NCI-H2227 treated with DMSO at 0.1 percent for 48 hours (cell line): Measurements from ENCODE around the gene ADARB2.
"Not testable (repeated sequence)": the region's sequence is repeated elsewhere in the genome, so short reads cannot be mapped to it uniquely, and the experiment has no call there.

ENCODE experiments used
- DNase-seq: peaks from one replicate; lab custom pipeline; 2025; lab: John Stamatoyannopoulos, UW

ADARB2 gene

GRCh38 chr10:1409392-1409791, 327.9 kb downstream of the ADARB2 start:
- DNase-seq = no peak

DNA sequence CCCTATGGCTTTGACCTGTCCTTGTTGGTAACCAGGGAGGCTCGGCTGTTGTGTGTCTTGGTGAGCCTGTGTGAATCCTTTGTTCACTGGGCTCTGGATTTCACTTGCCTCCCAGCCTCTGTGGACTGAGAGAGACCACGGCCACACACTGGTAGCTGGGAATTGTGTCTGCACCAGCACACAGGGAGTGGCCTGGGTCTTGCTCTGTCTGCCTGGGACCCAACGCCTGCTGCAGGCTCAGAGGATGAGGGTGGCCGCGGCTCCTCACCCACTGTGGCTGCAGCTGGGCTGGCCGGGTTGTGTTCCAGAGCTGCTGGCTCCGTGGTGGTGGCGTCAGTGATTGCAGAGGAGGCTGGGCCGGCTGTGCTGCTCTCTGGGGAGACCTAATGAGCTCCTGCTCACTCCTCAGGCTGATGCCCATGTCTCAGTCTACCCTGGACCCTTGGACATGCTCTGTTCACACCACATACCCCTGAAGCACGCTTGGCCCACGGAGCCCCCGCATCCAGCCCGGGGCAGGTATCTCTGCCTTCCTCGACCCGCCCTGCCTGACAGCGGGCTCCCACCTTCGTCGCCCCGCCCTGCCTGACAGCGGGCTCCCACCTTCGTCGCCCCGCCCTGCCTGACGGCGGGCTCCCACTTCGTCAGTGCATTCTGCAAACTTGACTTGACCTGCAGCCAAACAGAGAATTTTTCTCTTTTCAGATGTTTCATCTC, 328.5 kb downstream of the ADARB2 start:
- DNase-seq = no peak

- DNase-seq = no peak
Observed at GRCh38 chr10:1406967-1407945, 330.1 kb downstream of the ADARB2 start.

- no peak for DNase-seq
Observed at GRCh38 chr10:1406132-1406966, 331.0 kb downstream of the ADARB2 start.

GRCh38 chr10:1404323-1405260, 332.7 kb downstream of the ADARB2 start:
- DNase-seq = no peak

- no peak for DNase-seq
Observed at GRCh38 chr10:1403508-1404322, 333.6 kb downstream of the ADARB2 start.

DNA sequence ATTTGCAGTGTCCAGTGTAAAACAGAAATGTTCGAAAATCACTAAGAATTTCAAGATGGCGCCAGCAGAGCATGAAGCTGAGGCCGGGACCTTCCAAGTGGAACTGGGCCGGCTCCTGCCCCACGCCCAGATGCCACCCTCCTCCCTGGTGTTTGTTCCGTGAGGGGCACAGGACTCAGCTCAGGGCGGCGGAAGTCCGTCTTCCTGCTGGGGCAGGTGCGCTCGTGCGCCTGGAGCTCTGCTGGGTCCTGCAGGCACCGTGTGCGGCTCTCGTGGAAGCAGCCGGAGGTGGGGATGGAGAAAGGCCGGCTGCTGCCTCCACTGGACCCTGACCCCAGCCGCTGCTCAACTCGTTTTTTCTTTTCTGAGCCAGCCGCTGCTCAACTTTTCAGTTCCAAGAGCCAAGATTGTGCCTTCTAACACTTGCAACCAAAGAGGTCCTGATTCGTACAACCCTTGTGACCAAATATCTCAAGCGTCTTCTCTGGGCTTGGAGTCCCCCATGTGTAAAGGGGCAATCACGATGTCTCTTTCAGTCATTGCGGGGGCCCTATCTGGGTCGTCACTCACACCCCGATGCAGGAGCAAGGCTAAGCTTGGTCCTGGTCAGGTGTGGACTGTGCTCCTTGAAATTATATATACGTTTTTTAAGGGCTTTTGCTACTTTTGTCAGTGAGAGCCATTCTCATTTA, 334.4 kb downstream of the ADARB2 start:
- no peak for DNase-seq

DNA sequence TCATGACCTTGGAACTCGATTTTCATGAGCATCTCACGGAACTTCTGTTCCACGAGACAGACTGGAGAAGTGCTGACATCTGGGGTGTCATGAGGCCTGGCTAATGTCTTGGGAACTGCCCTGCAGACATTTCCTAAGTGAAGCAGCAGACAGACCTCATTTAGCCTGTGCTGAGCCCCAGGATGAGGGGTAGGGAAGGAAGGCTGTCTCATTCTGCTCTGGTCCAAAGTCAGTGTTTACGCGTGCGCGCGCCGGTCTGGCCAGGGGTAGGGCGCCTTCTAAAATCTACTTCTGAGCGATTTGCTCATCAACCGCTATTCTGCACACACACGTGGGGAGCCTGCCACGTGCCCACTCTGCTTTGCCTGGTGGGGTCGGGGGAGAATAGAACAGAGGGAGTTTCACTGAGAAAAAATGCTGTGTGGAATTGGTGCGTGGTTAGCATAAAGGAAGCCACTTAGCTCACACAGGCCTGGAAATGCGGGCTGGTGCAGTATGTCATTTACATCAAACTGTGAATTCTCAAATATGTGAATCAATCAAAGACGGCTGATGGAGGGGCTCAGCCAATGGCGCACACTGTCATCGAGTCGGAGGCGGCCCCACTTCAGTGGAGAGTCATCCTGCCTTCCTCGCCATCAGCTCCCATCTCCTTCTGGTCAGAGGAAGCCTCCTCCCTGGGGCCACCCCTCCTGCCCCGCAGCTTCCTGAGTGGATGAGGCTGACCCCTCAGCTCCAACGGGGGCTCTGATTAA, 335.1 kb downstream of the ADARB2 start:
- no peak for DNase-seq

- no peak for DNase-seq
Observed at GRCh38 chr10:1401071-1401965, 336.0 kb downstream of the ADARB2 start.

DNA sequence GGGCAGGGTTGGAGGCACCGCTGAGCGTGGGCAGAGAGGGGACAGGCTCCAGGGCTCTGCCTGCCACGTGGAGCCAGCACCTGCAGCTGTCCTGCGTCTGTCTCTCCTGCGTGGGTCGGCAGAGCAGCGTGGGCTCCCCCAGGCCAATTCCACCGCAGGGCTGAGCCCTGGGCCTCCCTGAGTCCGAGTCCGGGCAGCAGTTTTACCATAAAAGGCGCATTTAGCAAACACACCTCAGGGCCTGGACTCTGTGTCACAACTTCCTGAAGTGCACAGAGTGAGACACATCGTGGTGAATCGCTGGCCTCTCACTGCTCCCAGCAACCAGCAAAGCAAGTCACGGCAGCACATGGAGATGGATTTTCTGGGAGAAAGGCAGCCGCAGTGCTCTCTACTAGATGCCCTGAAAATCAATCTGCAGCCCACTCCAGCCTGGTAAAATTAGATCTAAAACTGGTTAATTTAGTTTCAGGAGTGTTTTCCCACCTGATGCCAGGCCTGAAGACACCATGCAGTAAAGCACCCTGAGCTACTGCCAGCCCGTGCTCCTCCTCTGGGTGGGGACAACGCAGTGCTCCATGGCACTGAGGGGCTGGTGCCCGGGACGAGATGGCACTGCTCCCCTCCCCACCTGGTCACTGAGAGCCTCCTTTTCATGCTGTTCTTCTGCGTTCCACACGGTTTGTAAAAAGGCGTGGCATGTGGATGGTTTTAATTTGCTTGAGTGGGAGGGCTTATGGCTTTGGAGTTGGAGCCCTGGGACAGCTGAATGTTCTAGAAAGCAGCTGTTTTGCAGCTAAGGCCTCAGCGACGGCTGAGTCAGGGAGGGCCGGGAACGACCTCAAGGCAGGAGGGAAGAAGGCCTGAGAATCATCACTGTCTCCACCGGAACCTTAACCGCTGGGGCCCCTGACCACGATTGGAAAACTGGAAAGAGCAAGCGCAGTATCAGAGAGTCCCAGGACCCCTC, 336.9 kb downstream of the ADARB2 start:
- DNase-seq = no peak

DNA sequence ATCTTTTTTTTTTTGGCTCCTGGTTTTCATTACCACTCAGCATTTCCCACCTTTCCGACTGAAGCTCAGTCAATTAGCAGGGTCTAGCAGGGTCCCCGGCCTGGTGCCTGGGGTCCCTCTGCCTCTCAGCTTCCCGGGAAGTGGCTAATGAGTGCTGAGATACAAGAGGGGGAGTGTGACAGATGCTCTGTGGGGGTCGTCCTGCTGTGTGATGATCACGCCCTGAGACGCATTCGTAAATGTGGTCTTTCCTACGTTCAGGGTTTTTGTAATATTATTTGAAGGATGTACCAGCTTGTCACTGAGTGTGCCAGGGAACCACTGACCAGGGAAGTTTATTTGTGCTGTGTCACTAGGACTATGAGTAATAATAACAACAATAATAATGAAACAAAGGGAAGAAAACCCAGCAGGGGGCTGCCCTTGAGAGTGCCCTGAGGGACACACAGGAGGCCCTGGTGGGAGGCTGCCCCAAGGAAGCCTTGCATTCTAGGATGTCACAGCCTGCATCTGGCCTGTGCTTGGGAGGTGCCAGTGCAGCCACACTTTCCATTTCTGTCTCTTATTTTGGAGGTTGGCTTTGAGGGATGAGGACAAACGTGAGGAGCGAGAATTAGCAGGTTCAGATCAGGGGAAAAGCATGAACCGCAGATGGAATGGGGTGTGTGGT, 337.8 kb downstream of the ADARB2 start:
- no peak for DNase-seq

DNA sequence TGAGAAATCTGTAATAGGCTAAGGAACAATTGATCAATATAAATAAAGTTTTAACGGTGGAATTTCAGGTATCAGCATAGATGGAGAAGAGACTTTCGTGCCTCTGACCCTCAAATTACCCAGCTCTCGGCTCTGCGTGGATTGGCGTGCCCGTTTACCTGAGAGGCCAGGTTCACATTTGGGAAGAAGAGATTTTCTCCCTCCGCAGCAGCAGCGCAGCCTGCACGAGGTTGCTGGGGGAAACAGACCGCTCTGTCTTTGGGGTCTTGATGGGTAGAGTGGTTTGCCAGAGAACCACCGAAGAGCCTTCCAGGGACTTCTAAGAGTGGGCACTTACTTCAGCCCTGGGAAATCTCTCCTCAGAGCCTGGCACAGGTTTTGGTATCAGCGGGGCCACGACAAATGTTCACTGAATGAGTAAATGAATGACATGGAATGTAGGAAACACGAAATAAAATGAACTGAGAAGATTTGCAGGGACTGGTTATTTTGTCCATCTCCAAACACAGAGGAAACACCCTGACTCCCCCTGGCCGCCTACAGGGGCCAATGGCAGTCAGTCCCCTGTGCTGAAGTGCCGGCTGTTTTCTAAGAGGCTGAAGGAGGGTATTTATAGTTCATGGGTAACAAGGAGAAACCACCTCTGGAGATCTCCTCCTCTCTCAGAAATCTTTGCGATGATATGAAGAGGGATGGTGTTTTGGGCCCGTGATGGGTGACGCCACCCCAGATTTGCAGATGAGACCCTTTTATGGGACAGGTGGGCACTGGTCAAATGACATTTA, 338.5 kb downstream of the ADARB2 start:
- no peak for DNase-seq

GRCh38 chr10:1398116-1398515, 339.2 kb downstream of the ADARB2 start:
- not testable (repeated sequence) for DNase-seq

DNA sequence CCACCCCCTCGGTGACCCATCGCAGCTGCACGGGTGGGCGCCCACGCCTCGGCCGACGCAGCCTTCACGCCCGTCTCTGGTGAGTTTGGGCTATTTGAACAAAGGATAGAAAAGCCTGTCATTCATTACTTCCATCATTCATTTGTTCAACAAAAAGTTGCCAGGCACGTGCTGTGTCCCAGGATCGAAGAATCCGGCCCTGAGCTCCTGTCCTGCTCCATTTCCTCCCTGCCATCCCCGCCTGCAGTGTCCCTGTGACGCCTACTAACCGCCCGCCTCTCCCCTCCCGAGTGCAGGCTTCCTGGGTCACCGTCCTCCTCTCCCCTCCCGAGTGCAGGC, 341.1 kb downstream of the ADARB2 start:
- DNase-seq = no peak
